Measurements from ENCODE around the gene PSRC1. TPM values are rescaled to one million over a fixed set of nuclear protein-coding genes. Genes with fewer than 3 reads are reported as not detected.
"Not testable (repeated sequence)": the region's sequence is repeated elsewhere in the genome, so short reads cannot be mapped to it uniquely, and the experiment has no call there.

The PSRC1 gene
- total RNA-seq, 4 donors from 2014 or later, result 3.8 to 11.4 (median 7.5) TPM

- Histone ChIP-seq H3K4me1 (no peaks in the 10 kb centered on the region), H3K27me3 (no peaks in the 10 kb centered on the region), H3K4me3 (no peak overlapping the region), H3K9me3 (no peaks in the 10 kb centered on the region), H3K36me3 (no peaks in the 10 kb centered on the region), H3K27ac (no peak overlapping the region)
- TF ChIP-seq CTCF (IDR thresholded peaks at IDR 0.05) (no peak), POLR2A (IDR thresholded peaks at IDR 0.05) (no peak)
- DNase-seq, result no peak
- intact Hi-C loops (cut with DNase I; ENCODE audit: low total_unique reads), result no loop called here
These were observed 7.2 kb upstream of the PSRC1 start for GRCh38 chr1:109290137-109290536.

GRCh38 chr1:109286762-109287161 is 3.8 kb upstream of the PSRC1 start:
- intact Hi-C loops (cut with DNase I; ENCODE audit: low total_unique reads); H3K27me3 ChIP-seq; DNase-seq: not testable (repeated sequence)

GRCh38 chr1:109283748-109284600 is 1.0 kb upstream of the PSRC1 start:
- peak overlapping the region; percentile 36 to 53 for H3K4me3 ChIP-seq
- H3K4me1 ChIP-seq, result peaks cover 4 to 7% of the 10 kb centered on the region in 2 donors
- TF ChIP-seq CTCF (IDR thresholded peaks at IDR 0.05) (no peak), POLR2A (IDR thresholded peaks at IDR 0.05) (no peak)
- intact Hi-C loops (cut with DNase I; ENCODE audit: low total_unique reads), result loop anchor here (2.0 kb wide), 1 partner anchor 113 kb away; the partner anchor contains the start of gene SORT1
- peak overlapping the region; percentile 66 to 86 for H3K27ac ChIP-seq
- H3K27me3 ChIP-seq, result no peaks in the 10 kb centered on the region
- no peak for DNase-seq
- H3K36me3 ChIP-seq, result no peaks in the 10 kb centered on the region
- H3K9me3 ChIP-seq, result no peaks in the 10 kb centered on the region

More at GRCh38 chr1:109286762-109287161, 3.8 kb upstream of the PSRC1 start:
- H3K27ac ChIP-seq, H3K4me3 ChIP-seq, H3K36me3 ChIP-seq, H3K4me1 ChIP-seq, H3K9me3 ChIP-seq: not testable (repeated sequence)

GRCh38 chr1:109282497-109282951 is 421 bp downstream of the PSRC1 start:
- peak overlapping the region; percentile 66 to 86 for H3K27ac ChIP-seq
- peak in 1 of 2 donors; percentile 34 for DNase-seq
- intact Hi-C loops (cut with DNase I; ENCODE audit: low total_unique reads), result loop anchor here (2.0 kb wide), 1 partner anchor 114 kb away; the partner anchor contains the start of gene SORT1

More at GRCh38 chr1:109282497-109282951, 421 bp downstream of the PSRC1 start:
- Histone ChIP-seq H3K4me1 (peaks cover 4 to 7% of the 10 kb centered on the region in 2 donors), H3K27me3 (no peaks in the 10 kb centered on the region), H3K9me3 (no peaks in the 10 kb centered on the region), H3K4me3 (peak overlapping the region; percentile 36 to 53), H3K36me3 (no peaks in the 10 kb centered on the region)
- TF ChIP-seq POLR2A (IDR thresholded peaks at IDR 0.05), result no peak
- TF ChIP-seq CTCF (IDR thresholded peaks at IDR 0.05), result no peak

All from uterus (tissue), 4 donors.